ENCODE results near the gene BRME1. TPM values are rescaled to one million over a fixed set of nuclear protein-coding genes. Genes with fewer than 3 reads are reported as not detected.
A peak's percentile ranks its signal among the peaks of the same experiment; 100 is the strongest.

The BRME1 gene
- total and polyA plus RNA-seq, 2 of the 13 experiments (the other 11 are each of a cell fraction or from before 2014, with no cell fraction given): 0.74 to 1.5 TPM

GRCh38 chr19:13850910-13851733 is 54.8 kb downstream of the BRME1 start (continued):
- TF ChIP-seq ZNF143 (CRISPR knock-in tag; IDR thresholded peaks at IDR 0.05) (peak; percentile 54), ZNF839 (CRISPR knock-in tag; IDR thresholded peaks at IDR 0.05; ENCODE audit: borderline replicate concordance) (no peak), ZNF607 (CRISPR knock-in tag; IDR thresholded peaks at IDR 0.05; ENCODE audit: borderline replicate concordance) (no peak), TRIM22 (IDR thresholded peaks at IDR 0.05) (no peak), ZNF280B (CRISPR knock-in tag; IDR thresholded peaks at IDR 0.05; ENCODE audit: borderline replicate concordance) (no peak), DPF2 (CRISPR knock-in tag; IDR thresholded peaks at IDR 0.05; ENCODE audit: borderline replicate concordance, low read depth) (peak; percentile 58; the same call in 1 of the 2 replicates), ZNF496 (CRISPR knock-in tag; IDR thresholded peaks at IDR 0.05; ENCODE audit: insufficient replicate concordance) (no peak), ATF2 (CRISPR knock-in tag; IDR thresholded peaks at IDR 0.05) (no peak), ZBTB46 (CRISPR knock-in tag; IDR thresholded peaks at IDR 0.05; ENCODE audit: borderline replicate concordance) (no peak), ZNF737 (CRISPR knock-in tag; IDR thresholded peaks at IDR 0.05; ENCODE audit: borderline replicate concordance) (no peak), SP2 (CRISPR knock-in tag; IDR thresholded peaks at IDR 0.05) (no peak), SUZ12 (IDR thresholded peaks at IDR 0.05; ENCODE audit: low read depth, low read length) (no peak), ZNF512 (CRISPR knock-in tag; IDR thresholded peaks at IDR 0.05) (no peak), NR2F1 (CRISPR knock-in tag; IDR thresholded peaks at IDR 0.05) (no peak; a peak in 1 of 4 replicates), ZFP91 (CRISPR knock-in tag; IDR thresholded peaks at IDR 0.05; ENCODE audit: borderline replicate concordance) (peak; percentile 43; the same call in 1 of the 2 replicates), NR2F6 (IDR thresholded peaks at IDR 0.05) (peak; percentile 9; the same call in 1 of the 2 replicates), NR2F6 (CRISPR knock-in tag; IDR thresholded peaks at IDR 0.05) (0 out of 2 replicates have a peak, but pooled peaks have one; percentile 31), ZNF674 (CRISPR knock-in tag; IDR thresholded peaks at IDR 0.05; ENCODE audit: low read depth) (no peak), GATAD2A (CRISPR knock-in tag; IDR thresholded peaks at IDR 0.05) (peak; percentile 73)
